T-helper 22 cell (primary cell): ENCODE results near the gene COQ3.

ENCODE experiments used
- DNase-seq: peaks from one replicate; pipeline ENCODE4 v3.0.0-alpha.2; 2020; ENCODE audit warnings: low read depth

The COQ3 gene

GRCh38 chr6:99331531-99331930 lies 62.5 kb downstream of the COQ3 start:
- no peak for DNase-seq

- DNase-seq, result no peak
Observed at GRCh38 chr6:99330159-99330558, 63.8 kb downstream of the COQ3 start.

- no peak for DNase-seq
Observed at GRCh38 chr6:99324996-99325395, 69.0 kb downstream of the COQ3 start.
